HepG2 (cell line): Measurements from ENCODE around the gene BCAS3. TPM values are rescaled to one million over a fixed set of nuclear protein-coding genes. Genes with fewer than 3 reads are reported as not detected.
A peak's percentile ranks its signal among the peaks of the same experiment; 100 is the strongest.
"Not testable (repeated sequence)": the region's sequence is repeated elsewhere in the genome, so short reads cannot be mapped to it uniquely, and the experiment has no call there.

ENCODE experiments used
- ATAC-seq: fragments of 200-7000 bp; cut with Tn5 transposase; 3 replicates; pipeline ENCODE4 v1.9.1; 2020; ENCODE audit warnings: mild to moderate bottlenecking, moderate library complexity
- BruUV-seq: library from RNA; stranded (reverse); fragments of 400-500 nt; replicated peaks from 2 replicates; lab custom pipeline; 2021; lab: Mats Ljungman, UMichigan
- CTCF ChIA-PET: fragments of 300-600 bp; formaldehyde crosslinking; extraction: SDS; loops from one replicate; lab custom pipeline; 2021; ENCODE audit warnings: low total read pairs, inconsistent platforms, low intra/inter-chr PET ratio; lab: Yijun Ruan, JAX
- POLR2A ChIA-PET: fragments of 350-600 bp; sonication (Branson Sonifier 250); formaldehyde crosslinking; loops from one replicate; lab custom pipeline; 2020; ENCODE audit warnings: antibody characterized with exemption, inconsistent platforms; lab: Yijun Ruan, JAX
- DNase-seq: peaks from one replicate; pipeline ENCODE4 v3.0.0-alpha.2; 2015; ENCODE audit warnings: low spot score
- FAIRE-seq: peaks from 3 replicates; lab custom pipeline; 2011; peaks lifted over from hg19 to GRCh38; lab: Jason Lieb, UNC
- H2AFZ ChIP-seq: one replicate; pipeline ENCODE4 v1.6.1; 2011; ENCODE audit warnings: low read length, inconsistent platforms
- H3K27ac ChIP-seq: fragments of 300-600 bp; 3 replicates; pipeline ENCODE4 v1.8.0; 2011; ENCODE audit warnings: mixed run types, mild to moderate bottlenecking, mixed read lengths, low read length, inconsistent platforms; ENCODE audit not compliant: insufficient read depth; ENCODE audit errors: extremely low read length
- H3K27me3 ChIP-seq, 2 experiments: fragments of 200-600 bp in 1 of 2; 2 replicates in 1 of 2; 3 replicates in 1 of 2; pipeline versions ENCODE4 v1.6.0 to v1.8.0; 2011; ENCODE audit warnings: low read length in 2 of 2, mild to moderate bottlenecking in 2 of 2, moderate library complexity in 2 of 2, inconsistent platforms in 1 of 2; ENCODE audit not compliant: insufficient read depth in 2 of 2, control insufficient read depth in 1 of 2
- H3K36me3 ChIP-seq, 2 experiments: fragments of 200-600 bp in 1 of 2; replicated peaks in 1 of 2; 2 replicates in 1 of 2; 3 replicates in 1 of 2; pipeline versions ENCODE4 v1.5.1 to v1.8.0; 2011; ENCODE audit warnings: low read length in 2 of 2, inconsistent platforms in 1 of 2; ENCODE audit not compliant: insufficient read depth in 2 of 2, control insufficient read depth in 1 of 2
- H3K4me1 ChIP-seq: 2 replicates; pipeline ENCODE4 v1.5.1; 2012; ENCODE audit warnings: low read length, inconsistent platforms; ENCODE audit not compliant: insufficient read depth
- H3K4me2 ChIP-seq: 2 replicates; pipeline ENCODE4 v1.6.0; 2011; ENCODE audit warnings: low read depth, low read length, inconsistent platforms
- H3K4me3 ChIP-seq, 3 experiments: fragments of 200-600 bp in 1 of 3; sonication (generic), shearing (Covaris generic) in 1 of 3; replicated peaks in 1 of 3; 2 replicates each; pipeline ENCODE4 v1.5.1; 2011 to 2016; ENCODE audit warnings: low read length in 3 of 3, inconsistent platforms in 2 of 3, low read depth in 2 of 3, mild to moderate bottlenecking in 2 of 3, control low read depth in 1 of 3, mixed read lengths in 1 of 3; ENCODE audit not compliant: insufficient read depth in 1 of 3
- H3K79me2 ChIP-seq: one replicate; pipeline ENCODE4 v1.6.1; 2011; ENCODE audit warnings: low read length, inconsistent platforms; ENCODE audit not compliant: insufficient read depth
- H3K9ac ChIP-seq: 2 replicates; pipeline ENCODE4 v1.6.0; 2011; ENCODE audit warnings: mild to moderate bottlenecking, low read depth, low read length, inconsistent platforms; ENCODE audit not compliant: insufficient read depth
- H3K9me3 ChIP-seq: 2 replicates; pipeline ENCODE4 v1.5.1; 2012; ENCODE audit warnings: mild to moderate bottlenecking, low read length
- H4K20me1 ChIP-seq: 2 replicates; pipeline ENCODE4 v1.6.0; 2011; ENCODE audit warnings: inconsistent platforms, mild to moderate bottlenecking, low read length, moderate library complexity; ENCODE audit not compliant: insufficient read depth
- GZF1 ChIP-seq: sonication (generic); formaldehyde crosslinking; IDR thresholded peaks from 2 replicates; pipeline ENCODE4 v1.5.1; 2020; ENCODE audit warnings: mild to moderate bottlenecking, missing genetic modification reagents
- HMG20A ChIP-seq: IDR thresholded peaks from 2 replicates; pipeline ENCODE4 v1.6.1; 2016; ENCODE audit warnings: borderline replicate concordance
- MAF1 ChIP-seq: sonication (generic); formaldehyde crosslinking; IDR thresholded peaks from 2 replicates; pipeline ENCODE4 v1.5.0; 2020; ENCODE audit warnings: missing genetic modification reagents, borderline replicate concordance
- MYNN ChIP-seq: sonication (generic); formaldehyde crosslinking; IDR thresholded peaks from 2 replicates; pipeline ENCODE4 v1.4.0; 2020; ENCODE audit warnings: mild to moderate bottlenecking, low read depth, missing genetic modification reagents
- REL ChIP-seq: sonication (generic); formaldehyde crosslinking; conservative IDR thresholded peaks from 2 replicates; pipeline ENCODE4 v1.8.0; 2022; ENCODE audit warnings: mild to moderate bottlenecking, missing genetic modification reagents, moderate library complexity
- SATB2 ChIP-seq: sonication (generic); formaldehyde crosslinking; IDR thresholded peaks from 2 replicates; pipeline ENCODE4 v1.5.0; 2020; ENCODE audit warnings: missing genetic modification reagents
- SIN3B ChIP-seq: fragments of 150-350 bp; IDR thresholded peaks from 2 replicates; pipeline ENCODE4 v1.6.1; 2014; ENCODE audit warnings: low read length
- SMC3 ChIP-seq: IDR thresholded peaks from 2 replicates; pipeline ENCODE4 v1.6.1; 2011; ENCODE audit warnings: low read length, improper control_type of control experiment
- ZSCAN9 ChIP-seq: IDR thresholded peaks from 2 replicates; pipeline ENCODE4 v1.6.1; 2016; ENCODE audit warnings: borderline replicate concordance
- WGBS: methylation state at CpG from one replicate; pipeline ENCODE4 v1.1.6; 2017; ENCODE audit warnings: low lambda C conversion rate; 5-methylcytosine and 5-hydroxymethylcytosine counted together
- in situ Hi-C: cut with HindIII; loops from 2 replicates; pipeline ENCODE4 v1.10.0; 2017; ENCODE audit warnings: low pct_unique_long_range_greater_than_20kb; ENCODE audit not compliant: extremely low pct_ligation_motif_present
- intact Hi-C: fragments of 100-400 bp; cut with micrococcal nuclease; formaldehyde crosslinking; loops from one replicate; pipeline ENCODE4 v1.10.0; 2022; ENCODE audit not compliant: unreplicated experiment
- polyA plus RNA-seq, 8 experiments: library from polyadenylated mRNA; depleted of rRNA in 3 of 8; stranded (reverse) in 7 of 8; unstranded in 1 of 8; fragments of >200 nt; fragmentation: Illumina TruSeq in 4 of 8; extraction: Trizol in 4 of 8; gene quantifications; 2 replicates each; pipeline versions ENCODE4 v1.2.1 to v1.2.3, GENCODE V29; 2011 to 2016; ENCODE audit warnings: low read depth in 4 of 8, missing spikeins in 1 of 8, mixed read lengths in 1 of 8; ENCODE audit not compliant: insufficient read depth in 1 of 8
- total RNA-seq, 5 experiments: library from RNA; depleted of rRNA; stranded (reverse); fragments of >200 nt; fragmentation: Illumina TruSeq; extraction: Trizol; gene quantifications; 2 replicates each; pipeline ENCODE4 v1.2.3, GENCODE V29; 2016; ENCODE audit warnings: low read depth in 1 of 5
- TF ChIP-seq, protein P1 (sequence below): sonication (generic); formaldehyde crosslinking; IDR thresholded peaks from 2 replicates; pipeline ENCODE4 v1.4.0; 2020; ENCODE audit warnings: missing genetic modification reagents
- TF ChIP-seq, protein P2 (sequence below): sonication (generic); formaldehyde crosslinking; IDR thresholded peaks from 2 replicates; pipeline ENCODE4 v1.4.0; 2020; ENCODE audit warnings: missing genetic modification reagents
- TF ChIP-seq, protein P3 (sequence below): sonication (generic); formaldehyde crosslinking; IDR thresholded peaks from 2 replicates; pipeline ENCODE4 v1.4.0; 2020; ENCODE audit warnings: missing genetic modification reagents, borderline replicate concordance

The BCAS3 gene
- total and polyA plus RNA-seq, 2 of the 13 experiments (the other 11 are each of a cell fraction or from before 2014, with no cell fraction given) = 10.7 to 11.2 TPM

DNA sequence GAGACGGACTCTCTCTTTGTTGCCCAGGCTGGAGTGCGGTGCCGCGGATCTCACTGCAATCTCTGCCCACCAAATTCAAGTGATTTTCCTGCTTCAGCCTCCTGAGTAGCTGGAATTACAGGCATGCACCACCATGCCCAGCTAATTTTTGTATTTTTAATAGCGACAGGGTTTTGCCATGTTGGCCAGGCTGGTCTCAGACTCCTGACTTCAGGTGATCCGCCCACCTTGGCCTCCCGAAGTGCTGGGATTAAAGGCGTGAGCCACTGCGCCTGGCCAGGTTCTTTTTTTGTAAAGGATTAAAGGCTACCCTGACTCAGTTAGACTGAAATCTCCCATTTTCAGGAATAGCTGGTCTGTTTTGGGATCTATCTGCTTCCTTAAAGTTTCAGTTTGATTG, 681.9 kb downstream of the BCAS3 start:
- BruUV-seq, H3K4me3 ChIP-seq, H3K9me3 ChIP-seq, H3K36me3 ChIP-seq, H3K79me2 ChIP-seq, in situ Hi-C loops, H4K20me1 ChIP-seq, DNase-seq, H3K4me2 ChIP-seq, H3K9ac ChIP-seq, intact Hi-C loops, H3K27me3 ChIP-seq, FAIRE-seq, H3K27ac ChIP-seq, CTCF ChIA-PET, H2AFZ ChIP-seq, ATAC-seq: not testable (repeated sequence)
- peaks cover 99% of the 10 kb centered on the region for H3K4me1 ChIP-seq
- 94% methylated on average over 9 of the region's 9 CpGs for WGBS
- POLR2A ChIA-PET = interaction anchor here (1.6 kb wide), 1 partner anchor 34 kb away, joined by 3 read pairs; no protein-coding TSS in a partner anchor

DNA sequence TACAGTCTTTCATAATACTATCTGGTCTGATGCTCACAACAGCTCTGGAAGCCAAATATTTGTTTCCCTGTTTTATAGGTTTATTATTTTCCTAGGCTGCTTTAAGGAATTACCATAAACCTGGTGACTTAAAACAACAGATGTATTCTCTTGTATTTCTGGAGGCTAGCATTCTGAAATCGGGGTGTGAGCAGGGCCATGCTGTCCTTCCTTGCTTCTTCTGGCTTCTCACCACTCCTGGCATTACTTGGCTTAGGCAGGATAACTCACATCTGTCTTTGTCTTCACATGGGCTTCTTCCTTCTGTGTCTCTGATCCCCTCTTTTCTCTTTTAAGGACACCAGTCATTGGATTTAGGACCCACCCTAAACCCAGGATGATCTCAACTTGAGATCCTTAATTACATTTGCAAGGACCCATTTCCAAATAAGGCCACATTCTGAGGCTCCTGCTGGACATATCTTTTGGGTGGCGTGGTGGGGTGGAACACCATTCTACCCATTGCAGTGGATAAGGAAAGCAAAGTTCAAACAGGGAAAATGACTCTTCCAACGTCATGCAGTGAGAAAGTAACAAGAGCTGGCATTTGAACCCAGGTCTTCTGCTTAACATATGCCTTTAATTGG, 682.8 kb downstream of the BCAS3 start:
- no peak overlapping the region for H3K9ac ChIP-seq
- DNase-seq (no peak), ATAC-seq (no peak), FAIRE-seq (no peak)
- no peaks in the 10 kb centered on the region for H4K20me1 ChIP-seq
- TSS peak; percentile 12 for BruUV-seq
- ChIA-PET POLR2A (interaction anchor here (6.3 kb wide), 1 partner anchor 39 kb away, joined by 56 read pairs; the partner anchor contains the start of gene TBX2), CTCF (no interaction called here)
- intact Hi-C loops = no loop called here
- H3K36me3 ChIP-seq = no peaks in the 10 kb centered on the region
- H3K9me3 ChIP-seq = no peaks in the 10 kb centered on the region
- peaks cover 99% of the 10 kb centered on the region for H3K4me1 ChIP-seq
- no peak overlapping the region for H3K4me3 ChIP-seq
- no peaks in the 10 kb centered on the region for H3K27me3 ChIP-seq
- WGBS = 89% methylated on average over 3 of the region's 3 CpGs
- H3K27ac ChIP-seq = no peak overlapping the region
- no peaks in the 10 kb centered on the region for H3K79me2 ChIP-seq
- in situ Hi-C loops = no loop called here
- no peak overlapping the region for H2AFZ ChIP-seq
- H3K4me2 ChIP-seq = no peak overlapping the region
- TF ChIP-seq SIN3B = no peak
- no peak for TF ChIP-seq ZSCAN9 (CRISPR knock-in tag)
- no peak for TF ChIP-seq MYNN (CRISPR knock-in tag)
- TF ChIP-seq HMG20A = 0 out of 2 replicates have a peak, but pooled peaks have one; percentile 8
- no peak for TF ChIP-seq MAF1 (CRISPR knock-in tag)
- TF ChIP-seq, protein P1, sequence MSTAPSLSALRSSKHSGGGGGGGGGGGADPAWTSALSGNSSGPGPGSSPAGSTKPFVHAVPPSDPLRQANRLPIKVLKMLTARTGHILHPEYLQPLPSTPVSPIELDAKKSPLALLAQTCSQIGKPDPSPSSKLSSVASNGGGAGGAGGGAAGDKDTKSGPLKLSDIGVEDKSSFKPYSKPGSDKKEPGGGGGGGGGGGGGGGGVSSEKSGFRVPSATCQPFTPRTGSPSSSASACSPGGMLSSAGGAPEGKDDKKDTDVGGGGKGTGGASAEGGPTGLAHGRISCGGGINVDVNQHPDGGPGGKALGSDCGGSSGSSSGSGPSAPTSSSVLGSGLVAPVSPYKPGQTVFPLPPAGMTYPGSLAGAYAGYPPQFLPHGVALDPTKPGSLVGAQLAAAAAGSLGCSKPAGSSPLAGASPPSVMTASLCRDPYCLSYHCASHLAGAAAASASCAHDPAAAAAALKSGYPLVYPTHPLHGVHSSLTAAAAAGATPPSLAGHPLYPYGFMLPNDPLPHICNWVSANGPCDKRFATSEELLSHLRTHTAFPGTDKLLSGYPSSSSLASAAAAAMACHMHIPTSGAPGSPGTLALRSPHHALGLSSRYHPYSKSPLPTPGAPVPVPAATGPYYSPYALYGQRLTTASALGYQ (CRISPR knock-in tag) = no peak
- TF ChIP-seq, protein P2, sequence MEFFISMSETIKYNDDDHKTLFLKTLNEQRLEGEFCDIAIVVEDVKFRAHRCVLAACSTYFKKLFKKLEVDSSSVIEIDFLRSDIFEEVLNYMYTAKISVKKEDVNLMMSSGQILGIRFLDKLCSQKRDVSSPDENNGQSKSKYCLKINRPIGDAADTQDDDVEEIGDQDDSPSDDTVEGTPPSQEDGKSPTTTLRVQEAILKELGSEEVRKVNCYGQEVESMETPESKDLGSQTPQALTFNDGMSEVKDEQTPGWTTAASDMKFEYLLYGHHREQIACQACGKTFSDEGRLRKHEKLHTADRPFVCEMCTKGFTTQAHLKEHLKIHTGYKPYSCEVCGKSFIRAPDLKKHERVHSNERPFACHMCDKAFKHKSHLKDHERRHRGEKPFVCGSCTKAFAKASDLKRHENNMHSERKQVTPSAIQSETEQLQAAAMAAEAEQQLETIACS = no peak
- TF ChIP-seq, protein P3, sequence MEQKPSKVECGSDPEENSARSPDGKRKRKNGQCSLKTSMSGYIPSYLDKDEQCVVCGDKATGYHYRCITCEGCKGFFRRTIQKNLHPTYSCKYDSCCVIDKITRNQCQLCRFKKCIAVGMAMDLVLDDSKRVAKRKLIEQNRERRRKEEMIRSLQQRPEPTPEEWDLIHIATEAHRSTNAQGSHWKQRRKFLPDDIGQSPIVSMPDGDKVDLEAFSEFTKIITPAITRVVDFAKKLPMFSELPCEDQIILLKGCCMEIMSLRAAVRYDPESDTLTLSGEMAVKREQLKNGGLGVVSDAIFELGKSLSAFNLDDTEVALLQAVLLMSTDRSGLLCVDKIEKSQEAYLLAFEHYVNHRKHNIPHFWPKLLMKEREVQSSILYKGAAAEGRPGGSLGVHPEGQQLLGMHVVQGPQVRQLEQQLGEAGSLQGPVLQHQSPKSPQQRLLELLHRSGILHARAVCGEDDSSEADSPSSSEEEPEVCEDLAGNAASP (CRISPR knock-in tag) = no peak
- no peak for TF ChIP-seq SMC3
- TF ChIP-seq REL (CRISPR knock-in tag) = no peak
- TF ChIP-seq GZF1 = no peak
- no peak for TF ChIP-seq SATB2 (CRISPR knock-in tag)
